ENCODE data around the gene GID4. TPM values are rescaled to one million over a fixed set of nuclear protein-coding genes. Genes with fewer than 3 reads are reported as not detected.

The GID4 gene
- total and polyA plus RNA-seq, 9 of the 15 experiments (the other 6 are each of a cell fraction or from before 2014, with no cell fraction given), result 1.2 to 6.4 (median 3.7) TPM

DNA sequence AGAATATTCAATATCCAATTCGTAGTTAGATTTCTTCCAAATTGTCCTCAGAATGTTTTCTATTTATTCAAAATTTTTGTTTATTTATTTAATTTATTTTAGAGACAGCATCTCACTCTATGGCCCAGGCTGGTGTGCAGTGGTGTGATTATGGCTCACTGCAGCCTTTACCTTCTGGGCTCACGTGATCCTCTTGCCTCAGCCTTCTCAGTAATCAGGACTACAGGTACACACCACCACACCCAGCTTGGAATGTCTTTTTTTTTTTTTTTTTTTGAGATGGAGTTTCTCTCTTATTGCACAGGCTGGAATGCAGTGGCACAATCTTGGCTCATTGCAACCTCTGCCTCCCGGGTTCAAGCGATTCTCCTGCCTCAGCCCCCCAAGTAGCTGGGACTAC is 45.0 kb downstream of the GID4 start:
- H3K4me1 ChIP-seq (replicated peaks in 1 of 2; ENCODE audit: control insufficient read depth in 2 of 2, insufficient read depth in 2 of 2, low read length in 2 of 2), result peaks cover 3 to 13% of the 10 kb centered on the region in 2 experiments; a peak in 4 of 5 replicates
- H3K4me3 ChIP-seq, result no peak overlapping the region
- DNase-seq (ENCODE audit: extremely low read depth in 1 of 4, low spot score in 3 of 4) (no peak), FAIRE-seq (no peak), ATAC-seq (no peak)
- H3K4me2 ChIP-seq (ENCODE audit: insufficient read depth, low read length), result no peak overlapping the region
- no peaks in the 10 kb centered on the region for H4K20me1 ChIP-seq (replicated peaks; ENCODE audit: control insufficient read depth, insufficient read depth, low read length)
- H3K9me3 ChIP-seq (replicated peaks; ENCODE audit: control insufficient read depth, insufficient read depth, low read depth, low read length), result no peaks in the 10 kb centered on the region
- CTCF ChIA-PET (ENCODE audit: low intra/inter-chr PET ratio), result no interaction called here
- BruUV-seq (replicated peaks), result no TSS peak
- no peak overlapping the region for H3K9ac ChIP-seq (ENCODE audit: insufficient read depth in 1 of 2, low read depth in 2 of 2, low read length in 2 of 2)
- H2AFZ ChIP-seq (ENCODE audit: low read depth, low read length), result no peak overlapping the region
- no peaks in the 10 kb centered on the region for H3K9me1 ChIP-seq (ENCODE audit: control insufficient read depth, insufficient read depth, low read length)
- in situ Hi-C loops (cut with MboI) (no loop called here), intact Hi-C loops (cut with micrococcal nuclease) (no loop called here)
- TF ChIP-seq DNMT1 (IDR thresholded peaks at IDR 0.05) (no peak), ELF1 (tag; IDR thresholded peaks at IDR 0.05) (no peak), SMARCE1 (IDR thresholded peaks at IDR 0.05) (no peak), ZNF830 (CRISPR knock-in tag; IDR thresholded peaks at IDR 0.05) (no peak), MCM2 (IDR thresholded peaks at IDR 0.05; ENCODE audit: low read depth) (no peak), RHOXF2B (CRISPR knock-in tag; conservative IDR thresholded peaks at IDR 0.05) (no peak), MCM7 (IDR thresholded peaks at IDR 0.05) (no peak), HDAC1 (IDR thresholded peaks at IDR 0.05) (no peak), ARHGAP35 (IDR thresholded peaks at IDR 0.05; ENCODE audit: partially characterized antibody) (no peak), BMI1 (IDR thresholded peaks at IDR 0.05; ENCODE audit: low read length) (no peak), KAT2B (IDR thresholded peaks at IDR 0.05; ENCODE audit: low read depth, low read length) (no peak), ZNF764 (CRISPR knock-in tag; IDR thresholded peaks at IDR 0.05; ENCODE audit: low read depth) (no peak), ZFP30 (CRISPR knock-in tag; IDR thresholded peaks at IDR 0.05; ENCODE audit: borderline replicate concordance) (no peak), PPARD (CRISPR knock-in tag; IDR thresholded peaks at IDR 0.05) (no peak), DDX20 (tag; IDR thresholded peaks at IDR 0.05; ENCODE audit: low read depth) (no peak)
- TF ChIP-seq, protein P1, sequence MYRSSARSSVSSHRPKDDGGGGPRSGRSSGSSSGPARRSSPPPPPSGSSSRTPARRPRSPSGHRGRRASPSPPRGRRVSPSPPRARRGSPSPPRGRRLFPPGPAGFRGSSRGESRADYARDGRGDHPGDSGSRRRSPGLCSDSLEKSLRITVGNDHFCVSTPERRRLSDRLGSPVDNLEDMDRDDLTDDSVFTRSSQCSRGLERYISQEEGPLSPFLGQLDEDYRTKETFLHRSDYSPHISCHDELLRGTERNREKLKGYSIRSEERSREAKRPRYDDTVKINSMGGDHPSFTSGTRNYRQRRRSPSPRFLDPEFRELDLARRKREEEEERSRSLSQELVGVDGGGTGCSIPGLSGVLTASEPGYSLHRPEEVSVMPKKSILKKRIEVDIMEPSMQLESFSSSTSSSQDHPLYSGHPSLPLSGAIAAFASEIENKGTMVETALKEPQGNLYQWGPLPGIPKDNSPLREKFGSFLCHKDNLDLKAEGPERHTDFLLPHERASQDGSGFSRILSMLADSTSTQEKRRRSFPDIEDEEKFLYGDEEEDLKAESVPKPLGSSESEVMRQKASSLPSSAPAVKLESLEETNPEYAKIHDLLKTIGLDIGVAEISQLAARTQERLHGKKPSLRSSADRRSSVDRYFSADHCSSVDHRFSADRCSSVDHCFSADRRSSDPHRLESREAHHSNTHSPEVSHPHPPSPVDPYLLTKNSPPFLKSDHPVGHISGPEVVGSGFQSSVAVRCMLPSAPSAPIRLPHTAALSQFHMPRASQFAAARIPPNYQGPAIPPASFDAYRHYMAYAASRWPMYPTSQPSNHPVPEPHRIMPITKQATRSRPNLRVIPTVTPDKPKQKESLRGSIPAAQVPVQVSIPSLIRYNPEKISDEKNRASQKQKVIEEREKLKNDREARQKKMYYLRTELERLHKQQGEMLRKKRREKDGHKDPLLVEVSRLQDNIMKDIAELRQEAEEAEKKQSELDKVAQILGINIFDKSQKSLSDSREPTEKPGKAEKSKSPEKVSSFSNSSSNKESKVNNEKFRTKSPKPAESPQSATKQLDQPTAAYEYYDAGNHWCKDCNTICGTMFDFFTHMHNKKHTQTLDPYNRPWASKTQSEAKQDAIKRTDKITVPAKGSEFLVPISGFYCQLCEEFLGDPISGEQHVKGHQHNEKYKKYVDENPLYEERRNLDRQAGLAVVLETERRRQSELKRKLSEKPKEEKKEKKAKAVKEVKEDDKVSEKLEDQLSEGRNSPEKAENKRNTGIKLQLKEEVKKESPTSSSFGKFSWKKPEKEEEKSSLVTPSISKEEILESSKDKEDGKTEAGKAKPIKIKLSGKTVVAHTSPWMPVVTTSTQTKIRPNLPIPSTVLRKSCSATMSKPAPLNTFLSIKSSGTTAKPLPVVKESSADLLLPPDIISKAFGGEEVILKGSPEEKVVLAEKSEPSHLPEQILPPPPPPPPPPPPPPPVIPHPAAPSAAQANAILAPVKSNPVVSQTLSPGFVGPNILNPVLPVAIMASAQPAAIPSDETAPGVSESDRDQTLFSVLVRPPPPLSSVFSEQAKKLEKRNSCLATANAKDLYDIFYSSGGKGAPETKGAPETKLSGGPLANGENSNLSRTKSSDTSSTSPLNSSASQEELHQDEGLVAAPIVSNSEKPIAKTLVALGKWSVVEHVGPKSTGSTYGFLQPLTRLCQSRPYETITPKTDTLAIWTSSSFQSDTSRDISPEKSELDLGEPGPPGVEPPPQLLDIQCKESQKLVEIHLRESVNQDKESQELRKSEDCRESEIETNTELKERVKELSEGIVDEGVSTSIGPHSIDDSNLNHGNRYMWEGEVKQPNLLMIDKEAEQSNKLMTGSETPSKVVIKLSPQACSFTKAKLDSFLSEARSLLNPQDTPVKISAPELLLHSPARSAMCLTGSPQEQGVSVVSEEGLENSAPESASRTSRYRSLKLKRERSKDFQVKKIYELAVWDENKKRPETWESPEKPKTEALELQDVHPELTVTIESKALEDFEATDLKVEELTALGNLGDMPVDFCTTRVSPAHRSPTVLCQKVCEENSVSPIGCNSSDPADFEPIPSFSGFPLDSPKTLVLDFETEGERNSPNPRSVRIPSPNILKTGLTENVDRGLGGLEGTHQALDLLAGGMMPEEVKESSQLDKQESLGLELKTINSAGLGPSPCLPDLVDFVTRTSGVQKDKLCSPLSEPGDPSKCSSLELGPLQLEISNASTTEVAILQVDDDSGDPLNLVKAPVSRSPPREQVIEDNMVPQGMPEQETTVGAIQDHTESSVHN (IDR thresholded peaks at IDR 0.05; ENCODE audit: borderline replicate concordance in 1 of 2, low read depth in 1 of 2), result no peak
- TF ChIP-seq, protein P2, sequence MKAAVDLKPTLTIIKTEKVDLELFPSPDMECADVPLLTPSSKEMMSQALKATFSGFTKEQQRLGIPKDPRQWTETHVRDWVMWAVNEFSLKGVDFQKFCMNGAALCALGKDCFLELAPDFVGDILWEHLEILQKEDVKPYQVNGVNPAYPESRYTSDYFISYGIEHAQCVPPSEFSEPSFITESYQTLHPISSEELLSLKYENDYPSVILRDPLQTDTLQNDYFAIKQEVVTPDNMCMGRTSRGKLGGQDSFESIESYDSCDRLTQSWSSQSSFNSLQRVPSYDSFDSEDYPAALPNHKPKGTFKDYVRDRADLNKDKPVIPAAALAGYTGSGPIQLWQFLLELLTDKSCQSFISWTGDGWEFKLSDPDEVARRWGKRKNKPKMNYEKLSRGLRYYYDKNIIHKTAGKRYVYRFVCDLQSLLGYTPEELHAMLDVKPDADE (conservative IDR thresholded peaks at IDR 0.05; ENCODE audit: control insufficient read depth, low read depth, low read length), result no peak
- no peaks in the 10 kb centered on the region for H3K27me3 ChIP-seq (ENCODE audit: control insufficient read depth in 2 of 2, insufficient read depth in 2 of 2, low read length in 2 of 2)
- WGBS (ENCODE audit: insufficient coverage, low coverage, missing lambda C conversion rate), result 54% methylated on average over 2 of the region's 4 CpGs
- POLR2A ChIA-PET, result no interaction called here
- H3K36me3 ChIP-seq (ENCODE audit: control insufficient read depth, insufficient read depth, low read length), result no peaks in the 10 kb centered on the region
- H3K79me2 ChIP-seq (ENCODE audit: control insufficient read depth, insufficient read depth, low read length), result peaks cover 16% of the 10 kb centered on the region
- no peak overlapping the region for H3K27ac ChIP-seq (ENCODE audit: extremely low read depth, low read depth, low read length)
